ENCODE measurements around the gene PIK3CB. TPM values are rescaled to one million over a fixed set of nuclear protein-coding genes. Genes with fewer than 3 reads are reported as not detected.
"Not testable (repeated sequence)": the region's sequence is repeated elsewhere in the genome, so short reads cannot be mapped to it uniquely, and the experiment has no call there.

PIK3CB gene
- total RNA-seq, 6 experiments from 2014 or later: 12.6 to 18.3 (median 15.8) TPM

DNA sequence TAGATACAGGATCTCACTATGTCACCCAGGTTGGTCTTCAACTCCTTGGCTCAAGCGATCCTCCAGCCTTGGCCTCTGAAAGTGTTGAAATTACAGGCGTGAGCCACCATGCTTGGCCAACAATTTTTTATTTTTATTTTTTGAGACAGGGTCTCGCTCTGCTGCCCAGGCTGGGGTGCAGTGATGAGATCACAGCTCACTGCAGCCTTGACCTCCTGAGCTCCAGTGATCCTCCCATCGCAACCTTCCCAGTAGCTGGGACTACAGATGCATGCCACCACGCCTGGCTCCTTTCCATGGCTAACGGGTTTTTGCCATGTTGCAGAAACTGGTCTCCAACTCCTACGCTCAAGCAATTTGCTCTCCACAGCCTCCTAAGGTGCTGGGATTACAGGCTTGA is 20.2 kb upstream of the PIK3CB start:
- no peak overlapping the region for H3K27ac Mint-ChIP-seq
- peaks cover 2% of the 10 kb centered on the region for H3K27me3 Mint-ChIP-seq (ENCODE audit: insufficient read depth)
- H3K4me3 Mint-ChIP-seq: no peak overlapping the region
- no peak for DNase-seq
- H3K36me3 Mint-ChIP-seq (ENCODE audit: low read depth): no peaks in the 10 kb centered on the region
- no peaks in the 10 kb centered on the region for H3K9me3 Mint-ChIP-seq
- TF ChIP-seq, protein P1, sequence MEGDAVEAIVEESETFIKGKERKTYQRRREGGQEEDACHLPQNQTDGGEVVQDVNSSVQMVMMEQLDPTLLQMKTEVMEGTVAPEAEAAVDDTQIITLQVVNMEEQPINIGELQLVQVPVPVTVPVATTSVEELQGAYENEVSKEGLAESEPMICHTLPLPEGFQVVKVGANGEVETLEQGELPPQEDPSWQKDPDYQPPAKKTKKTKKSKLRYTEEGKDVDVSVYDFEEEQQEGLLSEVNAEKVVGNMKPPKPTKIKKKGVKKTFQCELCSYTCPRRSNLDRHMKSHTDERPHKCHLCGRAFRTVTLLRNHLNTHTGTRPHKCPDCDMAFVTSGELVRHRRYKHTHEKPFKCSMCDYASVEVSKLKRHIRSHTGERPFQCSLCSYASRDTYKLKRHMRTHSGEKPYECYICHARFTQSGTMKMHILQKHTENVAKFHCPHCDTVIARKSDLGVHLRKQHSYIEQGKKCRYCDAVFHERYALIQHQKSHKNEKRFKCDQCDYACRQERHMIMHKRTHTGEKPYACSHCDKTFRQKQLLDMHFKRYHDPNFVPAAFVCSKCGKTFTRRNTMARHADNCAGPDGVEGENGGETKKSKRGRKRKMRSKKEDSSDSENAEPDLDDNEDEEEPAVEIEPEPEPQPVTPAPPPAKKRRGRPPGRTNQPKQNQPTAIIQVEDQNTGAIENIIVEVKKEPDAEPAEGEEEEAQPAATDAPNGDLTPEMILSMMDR (IDR thresholded peaks at IDR 0.05): no peak
- no peaks in the 10 kb centered on the region for H3K4me1 Mint-ChIP-seq (ENCODE audit: low read depth)

DNA sequence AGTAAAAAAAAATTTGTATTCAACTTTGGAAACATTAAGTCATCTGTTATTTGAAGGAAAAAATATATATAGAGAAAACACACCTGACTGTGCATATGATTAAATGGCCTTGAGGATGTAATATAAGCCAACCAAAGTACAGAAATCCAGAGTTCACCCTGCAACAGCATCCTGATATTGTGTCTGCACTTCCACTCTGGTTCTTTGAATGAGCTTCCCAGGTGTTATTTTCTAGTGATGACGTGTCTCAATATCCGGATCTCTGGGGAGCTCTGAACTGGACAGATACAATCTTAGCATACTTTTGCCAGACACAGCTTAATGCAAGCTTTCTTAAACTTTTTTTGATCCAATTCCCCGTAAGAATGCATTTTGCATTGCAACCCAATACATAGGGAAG is 19.5 kb upstream of the PIK3CB start:
- no peak overlapping the region for H3K27ac Mint-ChIP-seq
- no peak for DNase-seq
- no peak overlapping the region for H3K4me3 Mint-ChIP-seq
- no peaks in the 10 kb centered on the region for H3K9me3 Mint-ChIP-seq
- H3K4me1 Mint-ChIP-seq (ENCODE audit: low read depth): no peaks in the 10 kb centered on the region
- H3K36me3 Mint-ChIP-seq (ENCODE audit: low read depth): no peaks in the 10 kb centered on the region
- TF ChIP-seq, protein P1 (IDR thresholded peaks at IDR 0.05): no peak
- peaks cover 2% of the 10 kb centered on the region for H3K27me3 Mint-ChIP-seq (ENCODE audit: insufficient read depth)

DNA sequence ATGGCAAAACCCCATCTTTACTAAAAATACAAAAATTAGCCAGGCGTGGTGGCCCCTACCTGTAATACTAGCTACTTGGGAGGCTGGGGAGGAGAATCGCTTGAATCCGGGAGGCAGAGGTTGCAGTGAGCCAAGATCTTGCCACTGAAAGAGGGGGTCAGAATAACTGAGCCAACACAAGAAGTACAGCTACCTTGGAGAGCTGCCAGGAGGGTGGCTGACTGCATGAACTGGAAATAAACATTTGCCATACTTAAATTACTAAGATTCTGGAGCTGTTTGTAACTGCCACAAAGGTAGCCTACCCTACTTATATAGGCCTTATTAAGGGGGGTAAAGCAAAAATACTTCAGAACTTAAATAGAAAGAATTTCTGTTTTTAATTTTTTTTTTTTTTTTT is 15.4 kb upstream of the PIK3CB start:
- TF ChIP-seq, protein P1 (IDR thresholded peaks at IDR 0.05): no peak

GRCh38 chr3:138849222-138849940 is 14.7 kb upstream of the PIK3CB start:
- TF ChIP-seq, protein P1 (IDR thresholded peaks at IDR 0.05): no peak
- no peaks in the 10 kb centered on the region for H3K36me3 Mint-ChIP-seq (ENCODE audit: low read depth)
- H3K9me3 Mint-ChIP-seq: no peaks in the 10 kb centered on the region
- DNase-seq: no peak
- H3K4me1 Mint-ChIP-seq (ENCODE audit: low read depth): no peaks in the 10 kb centered on the region
- H3K27ac Mint-ChIP-seq: no peak overlapping the region
- peaks cover 4% of the 10 kb centered on the region for H3K27me3 Mint-ChIP-seq (ENCODE audit: insufficient read depth)
- H3K4me3 Mint-ChIP-seq: no peak overlapping the region

More for the DNA sequence above, 15.4 kb upstream of the PIK3CB start:
- no peak overlapping the region for H3K4me3 Mint-ChIP-seq
- H3K27ac Mint-ChIP-seq: no peak overlapping the region
- H3K36me3 Mint-ChIP-seq (ENCODE audit: low read depth): no peaks in the 10 kb centered on the region
- H3K4me1 Mint-ChIP-seq (ENCODE audit: low read depth): no peaks in the 10 kb centered on the region
- H3K27me3 Mint-ChIP-seq (ENCODE audit: insufficient read depth): peaks cover 4% of the 10 kb centered on the region
- DNase-seq: no peak
- H3K9me3 Mint-ChIP-seq: no peaks in the 10 kb centered on the region

DNA sequence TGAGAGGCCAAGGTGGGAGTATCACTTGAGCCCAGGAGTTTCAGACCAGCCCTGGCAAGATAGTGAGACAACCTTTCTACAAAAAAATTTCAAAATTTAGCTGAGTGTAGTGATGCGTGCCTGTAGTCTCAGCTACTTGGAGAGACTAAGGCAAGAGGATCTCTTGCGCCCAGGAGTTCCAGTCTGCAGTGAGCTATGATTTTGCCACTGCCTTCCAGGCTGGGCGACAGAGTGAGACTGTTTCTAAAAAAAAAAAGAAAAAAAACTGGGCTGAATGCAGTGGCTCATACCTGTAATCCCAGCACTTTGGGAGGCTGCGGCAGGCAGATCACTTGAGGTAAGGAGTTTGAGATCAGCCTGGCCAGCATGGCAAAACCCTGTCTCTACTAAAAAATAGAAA is 14.0 kb upstream of the PIK3CB start:
- no peak for DNase-seq
- Mint-ChIP-seq H3K27me3 (ENCODE audit: insufficient read depth) (peaks cover 4% of the 10 kb centered on the region), H3K36me3 (ENCODE audit: low read depth) (no peaks in the 10 kb centered on the region), H3K9me3 (no peaks in the 10 kb centered on the region), H3K4me1 (ENCODE audit: low read depth) (no peaks in the 10 kb centered on the region), H3K4me3 (no peak overlapping the region), H3K27ac (no peak overlapping the region)
- TF ChIP-seq, protein P1 (IDR thresholded peaks at IDR 0.05): no peak

- H3K9me3 Mint-ChIP-seq; H3K27ac Mint-ChIP-seq; DNase-seq; H3K4me3 Mint-ChIP-seq; H3K27me3 Mint-ChIP-seq (ENCODE audit: insufficient read depth); H3K4me1 Mint-ChIP-seq (ENCODE audit: low read depth); H3K36me3 Mint-ChIP-seq (ENCODE audit: low read depth): not testable (repeated sequence)
These were observed 12.1 kb upstream of the PIK3CB start for GRCh38 chr3:138846824-138847223.

Data from HFFc6 (cell line).